ENCODE results near the gene TRIM71.
"Not testable (repeated sequence)": the region's sequence is repeated elsewhere in the genome, so short reads cannot be mapped to it uniquely, and the experiment has no call there.

Gene TRIM71

DNA sequence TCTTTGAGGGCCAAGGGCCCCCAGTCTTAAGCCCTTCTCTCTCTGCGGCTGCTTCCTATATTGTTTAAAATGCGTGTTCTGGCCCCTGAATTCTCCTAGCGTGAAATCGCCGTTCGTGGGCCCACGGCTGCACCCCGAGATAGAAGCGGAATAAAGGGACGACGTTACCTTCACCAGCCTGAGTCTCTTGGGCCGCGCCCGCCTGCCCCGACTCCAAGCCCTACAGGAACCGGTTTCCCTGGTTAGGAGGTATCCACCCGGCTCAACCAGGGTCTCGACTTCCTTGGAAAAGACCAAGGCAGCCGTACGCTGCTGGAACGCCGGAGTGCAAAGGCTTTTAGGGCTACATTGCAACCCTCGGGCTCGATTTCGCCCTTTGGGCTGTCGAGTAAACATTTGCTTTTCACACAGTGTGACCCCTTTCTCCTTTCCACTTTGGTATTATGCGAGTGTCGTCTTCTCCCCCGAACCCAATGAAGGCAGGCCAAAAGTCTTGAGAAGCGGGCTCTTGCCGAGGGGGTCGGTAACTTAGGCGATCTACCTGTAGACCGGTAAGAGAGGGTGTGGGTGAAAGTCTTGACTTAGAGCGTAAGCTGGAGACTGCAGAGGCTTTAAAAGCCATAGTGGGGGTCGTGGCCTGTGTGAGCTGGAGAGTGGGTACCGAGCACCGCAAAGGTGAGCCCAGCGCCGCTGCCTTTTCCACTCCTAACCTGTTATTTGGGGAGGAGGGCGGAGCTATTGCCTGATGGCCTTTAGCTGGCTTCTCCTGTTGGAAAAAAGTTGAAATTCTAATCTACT, 2.0 kb downstream of the TRIM71 start:
- no peak for DNase-seq (ENCODE audit: low read depth in 3 of 3)

DNA sequence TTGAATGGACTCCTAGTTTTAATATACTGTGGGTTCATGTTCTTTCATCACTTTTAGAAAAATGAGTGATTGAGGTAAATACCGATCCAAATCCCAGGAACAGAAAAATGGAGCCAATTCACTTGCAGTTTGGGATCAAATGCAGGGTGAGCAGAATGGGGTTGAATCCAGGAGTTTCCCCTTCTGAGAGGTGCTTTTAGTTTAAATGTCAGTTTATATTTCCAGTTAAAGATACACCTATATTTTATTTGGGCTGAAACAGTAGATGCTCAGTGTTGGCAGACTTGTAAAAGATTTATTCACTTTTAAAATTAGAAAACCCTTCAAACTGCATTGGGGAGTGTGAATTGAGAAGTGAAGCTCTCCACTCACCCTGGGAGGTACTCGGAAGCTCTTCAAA, 2.6 kb downstream of the TRIM71 start:
- DNase-seq (ENCODE audit: low read depth in 3 of 3) = no peak

DNA sequence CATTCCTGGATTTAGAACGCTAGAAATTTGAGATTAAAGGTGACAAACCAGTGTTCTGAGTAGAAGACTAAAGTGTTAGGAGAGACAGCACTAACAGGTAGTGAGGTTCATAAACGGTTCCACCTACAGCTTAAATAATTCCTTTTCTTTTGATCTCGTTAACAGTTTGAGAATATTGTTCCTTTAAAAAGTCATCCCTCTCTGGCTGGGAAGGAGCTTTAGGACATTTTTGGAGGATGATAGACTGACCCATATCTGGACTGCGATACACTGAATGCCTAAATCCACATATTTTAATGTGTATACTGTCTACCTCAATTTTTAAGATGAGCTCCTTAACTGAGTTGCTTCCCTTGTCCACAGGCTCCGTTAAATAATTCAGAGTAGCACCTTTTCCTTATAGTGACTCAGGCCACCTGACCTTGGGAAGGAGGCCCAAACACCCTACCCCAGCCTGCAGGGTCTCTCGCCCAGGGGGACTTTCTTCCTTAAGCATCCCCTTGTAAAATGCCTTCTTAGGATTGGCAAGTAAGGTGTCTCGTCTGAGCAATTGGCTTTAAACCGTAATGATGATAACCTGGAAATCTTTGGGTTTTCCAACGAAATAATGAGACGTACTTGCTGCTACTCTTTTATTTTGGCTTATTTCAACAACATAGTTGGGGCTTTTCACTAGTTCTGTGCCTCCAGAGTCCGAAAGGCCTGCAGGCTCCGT, 3.3 kb downstream of the TRIM71 start:
- no peak for DNase-seq (ENCODE audit: low read depth in 3 of 3)

DNA sequence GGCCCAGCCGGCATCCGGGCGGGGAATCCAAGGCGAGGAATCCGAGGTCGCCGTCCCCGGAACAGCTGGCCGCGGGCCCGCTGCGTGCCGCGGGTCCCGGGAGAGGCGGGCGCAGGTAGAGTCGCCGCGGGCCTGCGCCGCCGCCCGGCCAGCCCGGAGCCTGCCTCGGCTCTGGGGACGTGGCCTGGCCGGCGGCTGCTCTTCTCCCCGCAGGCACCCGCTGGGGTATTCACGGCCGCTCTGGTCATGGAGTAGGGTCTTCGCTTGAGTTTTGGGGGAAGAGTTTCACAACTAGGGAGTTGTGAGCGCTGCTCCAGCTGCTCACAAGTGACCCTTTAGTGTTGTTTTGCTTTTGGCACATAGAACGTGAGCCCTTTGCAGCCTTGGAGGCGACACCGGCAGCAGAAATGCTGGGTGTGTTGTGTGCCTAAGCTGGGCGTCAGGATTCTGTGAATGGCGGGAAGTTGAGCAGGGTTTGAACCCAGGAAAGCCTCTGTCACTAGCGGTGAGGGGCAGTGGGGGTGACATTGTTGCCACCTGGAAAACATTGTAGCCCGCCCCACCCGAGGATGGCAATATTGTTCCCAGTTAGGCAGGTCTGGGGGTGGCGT, 4.0 kb downstream of the TRIM71 start:
- DNase-seq (ENCODE audit: low read depth in 3 of 3) = no peak

DNA sequence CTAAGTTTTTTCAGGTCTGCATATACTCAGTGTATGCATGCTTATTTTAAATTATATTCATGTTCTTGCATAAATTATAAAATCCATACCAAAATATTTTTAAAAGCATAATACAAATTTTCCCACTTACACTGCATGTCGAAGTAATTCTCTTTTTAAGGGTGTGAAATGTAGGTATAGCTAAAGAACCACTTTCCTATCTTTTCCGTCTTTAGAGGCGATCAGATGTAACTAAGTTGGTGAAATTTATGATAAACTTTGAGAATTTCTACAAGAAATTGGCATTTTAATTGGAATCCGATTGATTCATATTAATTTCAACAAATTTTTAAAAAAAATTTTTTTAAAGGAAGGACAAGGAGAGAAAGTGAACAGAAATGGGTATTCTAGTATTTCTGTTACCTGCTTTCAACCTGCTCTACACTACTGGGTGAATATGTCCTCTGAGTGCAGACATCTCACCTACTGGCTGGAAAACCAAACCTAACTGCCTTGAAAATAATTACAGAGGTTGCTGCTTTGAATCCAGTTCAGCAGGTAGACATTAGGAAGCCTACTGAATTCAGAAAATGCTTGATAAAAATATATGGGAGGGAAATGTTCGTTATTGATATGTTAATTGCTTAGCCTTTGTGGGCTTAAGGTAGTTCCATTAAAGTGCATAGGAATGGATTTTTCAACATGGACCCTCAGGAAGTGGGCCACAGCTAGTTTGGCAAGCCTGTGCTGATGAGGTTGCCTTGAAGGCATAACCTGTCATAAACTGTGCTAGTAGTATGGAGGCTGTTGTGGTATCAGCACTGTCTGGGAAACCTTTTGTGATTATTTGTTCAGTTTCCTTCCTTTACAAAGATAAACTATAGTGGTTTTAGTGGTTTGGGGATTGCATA, 5.1 kb downstream of the TRIM71 start:
- DNase-seq (ENCODE audit: low read depth in 3 of 3) = no peak

DNA sequence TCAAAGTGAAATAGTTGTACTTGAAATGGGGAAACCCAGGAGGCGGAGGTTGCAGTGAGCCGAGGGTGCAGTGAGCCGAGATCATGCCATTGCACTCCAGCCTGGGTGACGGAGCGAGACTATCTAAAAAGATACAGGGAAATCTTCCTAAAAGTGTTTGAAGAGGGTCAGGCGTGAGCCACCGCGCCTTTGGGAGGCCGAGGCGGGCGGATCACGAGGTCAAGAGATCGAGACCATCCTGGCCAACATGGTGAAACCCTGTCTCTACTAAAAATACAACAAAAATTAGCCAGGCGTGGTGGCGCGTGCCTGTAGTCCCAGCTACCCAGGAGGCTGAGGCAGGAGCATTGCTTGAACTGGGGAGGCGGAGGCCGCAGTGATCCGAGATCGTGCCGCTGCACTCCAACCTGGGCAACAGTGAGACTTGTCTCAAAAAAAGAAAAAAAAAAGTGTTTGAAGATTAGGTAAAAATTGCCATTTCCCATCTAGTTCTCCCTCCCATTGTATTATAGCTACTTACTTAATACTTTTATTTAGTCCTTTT, 5.9 kb downstream of the TRIM71 start:
- not testable (repeated sequence) for DNase-seq (ENCODE audit: low read depth in 3 of 3)

DNA sequence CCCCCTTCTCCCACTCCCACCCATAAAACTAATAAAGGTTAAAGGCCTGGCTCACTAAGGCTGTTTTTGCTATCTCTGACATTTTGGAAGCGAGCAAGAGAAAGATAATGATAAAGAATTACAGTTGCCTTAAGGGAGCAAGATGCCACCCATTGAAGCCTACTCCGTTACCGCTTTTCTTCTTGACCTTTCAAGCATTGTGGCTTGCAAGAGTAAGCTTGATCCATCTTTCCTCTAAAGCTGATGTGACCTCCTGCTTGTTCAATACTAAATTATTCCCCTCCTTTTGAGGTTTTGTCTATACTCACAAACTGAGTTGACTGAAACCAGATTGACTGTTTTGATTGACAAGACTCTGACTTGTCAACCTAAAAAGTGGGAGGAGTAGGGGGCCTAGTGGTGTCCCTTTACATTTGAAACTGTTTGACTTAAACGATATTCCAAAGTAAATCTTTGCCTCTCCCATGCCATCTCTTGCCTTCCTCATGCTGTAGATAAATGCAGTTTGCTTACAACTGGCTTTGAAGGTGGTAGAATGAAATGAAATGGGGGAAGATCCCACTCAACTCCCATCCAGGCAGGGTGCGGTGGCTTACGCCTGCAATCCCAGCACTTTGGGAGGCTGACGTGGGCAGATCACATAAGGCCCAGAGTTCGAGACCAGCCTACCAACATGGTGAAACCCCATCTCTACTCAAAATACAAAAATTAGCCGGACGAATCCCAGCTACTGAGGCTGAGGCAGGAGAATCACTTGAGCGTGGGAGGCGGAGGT, 8.0 kb downstream of the TRIM71 start:
- DNase-seq (ENCODE audit: low read depth in 3 of 3) = no peak

DNA sequence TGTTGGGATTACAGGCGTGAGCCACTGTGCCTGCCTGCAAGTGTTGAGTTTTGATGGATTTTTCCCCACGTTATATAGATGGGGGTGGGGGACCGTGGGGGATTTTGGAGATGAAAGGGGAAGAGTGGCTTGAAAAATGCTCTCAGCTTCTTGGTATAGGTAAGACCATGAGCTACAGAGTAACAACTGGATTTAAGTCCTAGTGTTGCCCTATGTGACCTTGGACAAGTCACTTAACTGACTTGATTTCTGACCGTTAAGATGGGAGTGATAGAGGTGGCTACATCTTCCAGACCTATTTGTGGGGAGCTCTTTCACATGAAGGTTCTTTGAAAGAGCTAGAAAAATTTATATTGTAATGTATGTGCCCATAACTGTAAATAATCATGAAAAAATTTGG, 13.3 kb downstream of the TRIM71 start:
- no peak for DNase-seq (ENCODE audit: low read depth in 3 of 3)

DNA sequence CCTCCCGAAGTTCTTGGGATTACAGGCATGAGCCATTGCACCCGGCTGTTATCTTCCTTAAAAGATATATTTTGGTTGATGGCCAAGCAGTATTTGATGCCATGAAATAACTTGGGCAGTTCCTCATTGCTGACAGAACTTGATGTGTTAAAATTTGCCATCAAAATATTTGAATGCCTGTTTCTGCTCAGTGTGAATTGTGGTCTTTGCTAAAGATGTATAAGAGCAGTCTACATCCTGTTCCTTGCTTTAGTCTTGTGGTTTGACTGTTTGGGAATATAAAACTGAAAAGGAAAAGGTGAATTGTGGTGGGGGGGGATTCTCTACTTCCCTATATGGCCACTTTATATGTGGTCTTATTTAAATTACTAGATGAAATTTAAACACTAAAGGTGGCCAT, 14.0 kb downstream of the TRIM71 start:
- DNase-seq (ENCODE audit: low read depth in 3 of 3) = no peak

DNA sequence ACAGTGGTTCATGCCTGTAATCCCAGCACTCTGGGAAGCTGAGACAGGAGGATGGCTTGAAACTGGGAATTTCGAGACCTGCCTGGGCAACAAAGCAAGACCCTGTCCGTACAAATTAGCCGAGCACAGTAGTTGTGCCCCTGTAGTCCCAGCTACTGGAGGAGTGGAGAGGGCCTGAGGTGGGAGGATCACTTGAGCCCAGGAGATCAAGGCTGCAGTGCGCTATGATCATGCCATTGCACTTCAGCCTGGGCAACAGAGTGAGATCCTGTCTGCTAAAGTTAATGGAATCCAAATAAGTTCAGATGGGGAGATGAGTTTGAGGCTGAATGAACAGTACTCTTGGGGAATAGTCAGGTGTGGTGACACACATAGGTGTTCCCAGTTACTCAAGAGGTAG, 14.4 kb downstream of the TRIM71 start:
- DNase-seq (ENCODE audit: low read depth in 3 of 3) = no peak

DNA sequence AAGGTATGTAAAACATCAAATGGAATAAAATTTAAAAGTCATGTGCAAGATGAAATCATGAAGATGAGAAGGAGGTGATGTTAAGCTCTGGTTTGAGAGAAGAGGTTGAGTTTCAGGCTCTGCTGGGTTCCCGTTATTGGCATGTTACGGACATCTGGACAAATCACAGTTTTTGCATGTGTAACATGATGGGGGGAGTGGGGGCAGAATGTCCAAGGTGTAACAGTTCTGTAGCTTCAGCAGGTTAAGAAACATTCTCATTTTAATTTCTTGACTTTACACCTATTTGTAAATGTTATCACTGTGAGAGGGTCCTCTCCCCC, 17.2 kb downstream of the TRIM71 start:
- no peak for DNase-seq (ENCODE audit: low read depth in 3 of 3)

DNA sequence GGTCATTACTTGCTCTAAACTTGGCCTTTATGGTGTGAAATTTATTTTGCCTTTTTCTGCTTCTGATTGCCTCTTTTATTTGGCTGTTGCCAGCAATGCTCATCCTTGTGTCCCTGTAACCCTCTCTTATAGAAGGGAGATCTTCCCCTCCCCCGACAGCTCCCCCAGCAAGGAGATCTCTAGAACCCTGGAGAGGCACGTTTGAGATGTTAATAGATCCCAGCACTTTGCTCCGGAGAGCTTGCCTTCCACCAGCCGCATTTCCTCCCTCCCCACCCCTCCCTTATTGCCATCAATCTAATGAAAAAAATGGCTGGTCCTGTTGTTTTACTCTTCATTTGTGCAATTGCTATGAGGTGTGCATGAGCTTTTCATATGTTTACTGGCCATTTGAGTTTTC, 18.2 kb downstream of the TRIM71 start:
- no peak for DNase-seq (ENCODE audit: low read depth in 3 of 3)

DNA sequence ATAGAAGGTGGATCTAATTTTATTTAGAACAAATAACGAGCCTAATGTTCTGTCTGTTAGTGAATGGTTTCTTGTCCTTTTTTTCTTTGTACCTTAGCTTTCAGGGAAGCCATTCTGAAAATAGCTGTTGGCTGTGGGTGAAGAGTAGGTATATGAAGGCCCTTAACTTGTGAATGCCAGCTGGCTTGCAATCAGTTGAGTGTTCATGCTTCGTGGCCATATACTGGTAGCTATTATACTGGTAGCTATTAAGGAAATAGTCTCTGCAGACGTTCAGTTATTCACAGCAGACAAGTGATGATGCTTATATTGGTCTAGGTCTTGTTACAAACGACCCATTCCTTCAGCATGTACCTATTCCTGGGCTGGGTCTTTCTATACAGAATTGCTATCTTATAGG, 18.8 kb downstream of the TRIM71 start:
- no peak for DNase-seq (ENCODE audit: low read depth in 3 of 3)

DNA sequence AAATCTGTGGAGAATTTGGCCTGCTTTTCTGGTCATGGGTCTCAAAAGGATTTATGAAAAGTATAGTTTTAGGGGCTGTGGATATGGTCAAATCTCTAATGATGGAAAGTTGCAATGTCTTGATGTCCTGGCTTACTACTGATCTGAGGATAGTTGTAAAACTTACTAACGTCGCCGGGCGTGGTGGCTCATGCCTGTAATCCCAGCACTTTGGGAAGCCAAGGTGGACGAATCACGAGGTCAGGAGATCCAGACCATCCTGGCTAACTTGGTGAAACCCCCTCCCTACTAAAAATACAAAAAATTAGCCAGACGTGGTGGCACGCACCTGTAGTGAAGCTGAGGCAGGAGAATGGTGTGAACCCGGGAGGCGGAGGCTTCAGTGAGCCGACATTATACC, 19.6 kb downstream of the TRIM71 start:
- DNase-seq (ENCODE audit: low read depth in 3 of 3) = no peak

DNA sequence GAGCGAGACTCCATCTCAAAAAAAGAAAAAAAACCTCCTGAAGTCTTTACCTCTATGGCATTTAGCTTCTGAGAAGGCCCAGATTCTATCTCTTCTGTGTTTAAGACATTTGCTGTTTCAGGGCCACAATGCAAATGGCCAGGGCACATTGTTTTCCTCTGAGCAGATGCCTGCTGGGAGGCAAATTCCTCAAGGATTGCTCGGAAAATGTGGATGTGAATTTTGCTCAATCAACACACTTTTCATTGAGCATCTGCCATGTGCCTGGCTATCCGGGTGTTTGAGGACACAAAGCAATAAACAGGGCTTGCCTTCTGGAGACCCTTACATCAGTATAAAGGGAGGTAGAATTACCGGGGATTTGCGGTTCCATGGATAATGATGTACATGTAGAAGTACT, 20.0 kb downstream of the TRIM71 start:
- no peak for DNase-seq (ENCODE audit: low read depth in 3 of 3)

DNA sequence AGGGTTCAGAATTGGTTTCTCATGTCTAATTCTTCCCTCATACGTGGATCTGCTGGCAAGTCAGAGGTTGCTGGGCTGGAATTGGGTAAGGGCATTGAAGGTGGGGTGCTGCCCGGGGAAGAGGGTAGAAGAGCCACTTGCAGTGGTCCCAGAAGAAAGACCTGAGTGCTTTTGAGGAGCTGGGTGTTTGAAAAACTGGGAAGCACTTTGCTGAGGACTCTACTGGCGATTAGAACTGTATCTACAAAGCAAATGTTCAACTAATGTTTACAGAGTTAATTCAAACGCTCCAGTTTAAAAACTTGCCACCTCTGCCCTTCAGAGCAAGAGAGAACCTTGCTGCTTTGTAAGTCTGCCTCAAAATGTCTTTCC, 21.9 kb downstream of the TRIM71 start:
- DNase-seq (ENCODE audit: low read depth in 3 of 3) = no peak

DNA sequence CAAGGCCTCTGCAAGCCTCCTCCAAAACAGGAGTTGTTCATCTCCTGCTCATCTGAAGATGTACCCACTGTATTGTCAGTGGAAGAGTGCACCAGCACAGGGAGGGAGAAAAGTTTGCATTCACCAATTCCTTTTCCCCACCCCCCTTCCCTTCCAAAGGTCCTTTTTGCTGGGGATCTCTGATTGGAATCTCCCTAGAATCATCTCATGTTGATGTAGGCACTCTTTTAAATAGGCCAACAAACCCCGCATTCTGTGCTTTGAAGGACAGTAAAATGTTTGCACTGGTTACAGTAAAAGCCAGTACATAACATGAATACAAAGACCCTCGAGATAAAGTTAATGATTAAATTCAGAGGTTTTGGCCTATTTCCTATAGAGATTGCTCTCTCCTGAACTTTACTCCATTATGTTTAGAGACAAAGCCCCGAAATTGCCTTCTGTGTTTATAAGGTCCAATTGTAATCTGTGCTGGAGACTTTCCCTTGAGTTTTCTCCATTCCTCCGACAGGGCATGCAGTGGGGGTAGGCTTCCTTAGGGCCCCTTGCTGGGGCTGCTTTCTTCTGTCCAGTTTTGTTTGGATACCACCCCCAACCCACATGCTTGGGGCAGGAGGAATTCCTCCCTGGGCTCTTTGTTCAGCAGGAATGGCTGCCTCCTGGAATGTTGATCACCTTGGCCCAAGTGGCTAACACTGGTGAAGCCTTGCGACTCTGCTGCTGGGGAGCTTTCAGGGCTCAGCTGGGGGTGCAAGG, 22.5 kb downstream of the TRIM71 start:
- no peak for DNase-seq (ENCODE audit: low read depth in 3 of 3)

DNA sequence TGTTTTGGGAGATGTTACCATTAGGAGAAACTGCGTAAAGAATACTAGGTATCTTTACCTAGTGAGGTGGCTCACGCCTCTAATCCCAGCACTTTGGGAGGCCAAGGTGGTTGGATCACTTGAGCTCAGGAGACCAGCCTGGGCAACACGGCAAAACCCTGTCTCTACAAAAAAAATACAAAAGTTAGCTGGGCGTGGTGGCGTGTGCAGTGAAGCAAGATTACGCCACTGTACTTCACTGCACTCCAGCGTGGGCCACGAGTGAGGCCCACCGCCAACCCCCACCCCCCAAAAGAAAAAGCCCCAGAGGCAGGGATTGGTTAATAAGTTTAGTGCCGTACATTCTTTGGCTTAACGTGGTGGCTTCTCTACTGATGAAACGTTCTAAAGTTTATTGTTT, 23.5 kb downstream of the TRIM71 start:
- no peak for DNase-seq (ENCODE audit: low read depth in 3 of 3)

DNA sequence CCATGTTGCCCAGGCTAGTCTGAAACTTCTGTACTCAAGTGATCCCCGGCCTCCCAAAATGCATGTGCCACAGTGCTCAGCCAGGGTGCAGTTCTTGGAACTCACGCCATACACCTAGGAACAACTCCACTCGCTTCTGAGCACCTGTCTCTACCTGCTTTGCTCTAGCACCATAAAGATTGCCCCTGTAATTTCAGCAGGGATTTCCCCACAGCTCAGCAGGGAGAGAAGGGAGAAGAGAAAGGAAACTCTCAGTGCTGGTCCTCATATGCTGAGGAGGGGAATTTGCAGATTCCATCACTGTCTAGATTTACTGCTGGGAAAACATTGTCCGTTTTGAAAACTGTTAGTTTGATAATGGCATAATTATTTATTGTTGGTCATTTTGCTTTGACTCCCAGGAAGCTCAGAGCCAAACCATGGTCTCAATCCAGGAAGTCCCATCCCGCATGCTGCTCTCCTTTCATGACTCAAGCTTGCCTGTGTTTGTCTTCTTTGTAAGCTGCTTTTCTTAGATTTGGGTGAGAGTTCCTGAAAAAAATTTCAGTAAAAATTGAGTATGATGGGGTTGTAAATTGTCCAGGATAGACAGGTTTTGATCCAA, 24.2 kb downstream of the TRIM71 start:
- DNase-seq (ENCODE audit: low read depth in 3 of 3) = no peak

DNA sequence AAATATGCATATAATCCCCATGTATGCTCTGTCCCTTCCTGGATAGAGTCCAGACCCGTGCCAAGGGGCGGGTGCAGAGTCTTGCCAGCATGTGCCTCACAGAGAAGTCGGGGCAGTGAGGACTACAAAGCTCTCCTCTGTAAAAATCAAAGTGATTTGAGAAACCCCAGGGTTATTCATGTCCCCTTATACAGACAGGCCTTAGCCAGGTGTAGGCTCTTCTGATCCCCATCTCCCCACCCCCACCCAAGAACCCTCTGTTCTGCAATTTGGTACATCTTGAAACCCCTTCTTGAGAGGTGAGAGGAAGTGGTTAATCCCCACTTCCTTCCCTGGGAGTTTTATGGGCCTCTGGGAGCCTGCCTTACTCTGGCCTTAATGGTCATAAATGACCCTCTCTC, 24.7 kb downstream of the TRIM71 start:
- no peak for DNase-seq (ENCODE audit: low read depth in 3 of 3)

All from stimulated activated CD4-positive, alpha-beta T cell treated with anti-CD3 and anti-CD28 coated beads, TNF-alpha, amount 100 ng/mL, for 48 hours (primary cell).